Subcutaneous adipose tissue (tissue), 4 donors: ENCODE measurements around the gene TNFRSF13B. TPM values are rescaled to one million over a fixed set of nuclear protein-coding genes. Genes with fewer than 3 reads are reported as not detected.

ENCODE experiments used
- CTCF ChIP-seq: fragments of 450-650 bp; IDR thresholded peaks from one replicate; pipeline ENCODE4 v1.5.1; 2016; ENCODE audit warnings: low read depth, mild to moderate bottlenecking, control low read depth, antibody characterized with exemption, moderate library complexity
- total RNA-seq, 4 donors: library from RNA; depleted of rRNA; stranded (reverse); fragments of >200 nt; gene quantifications; one replicate each; pipeline ENCODE4 v1.1.0, GENCODE V29; 2016

TNFRSF13B gene
- total RNA-seq, 4 donors from 2014 or later = not detected

DNA sequence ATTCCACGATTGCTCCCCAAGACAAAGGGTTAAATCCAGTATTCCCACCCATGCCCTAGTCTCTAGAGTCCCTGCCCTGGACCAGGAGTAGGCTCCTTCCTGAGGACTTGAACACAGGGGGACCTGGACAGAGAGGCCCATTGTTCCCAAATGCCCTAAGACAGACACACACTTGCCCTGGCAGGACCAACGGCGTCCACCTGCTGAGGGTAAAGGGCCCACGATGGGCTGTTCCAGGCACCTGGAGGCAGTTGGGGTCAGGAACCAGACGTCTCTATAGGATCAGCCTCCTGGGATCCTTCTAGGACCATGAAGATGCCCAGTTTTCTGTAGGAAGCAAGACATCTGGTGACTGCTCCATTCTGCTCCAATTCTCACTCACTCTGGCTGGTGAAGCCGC lies 39.3 kb downstream of the TNFRSF13B start:
- no peak for TF ChIP-seq CTCF

DNA sequence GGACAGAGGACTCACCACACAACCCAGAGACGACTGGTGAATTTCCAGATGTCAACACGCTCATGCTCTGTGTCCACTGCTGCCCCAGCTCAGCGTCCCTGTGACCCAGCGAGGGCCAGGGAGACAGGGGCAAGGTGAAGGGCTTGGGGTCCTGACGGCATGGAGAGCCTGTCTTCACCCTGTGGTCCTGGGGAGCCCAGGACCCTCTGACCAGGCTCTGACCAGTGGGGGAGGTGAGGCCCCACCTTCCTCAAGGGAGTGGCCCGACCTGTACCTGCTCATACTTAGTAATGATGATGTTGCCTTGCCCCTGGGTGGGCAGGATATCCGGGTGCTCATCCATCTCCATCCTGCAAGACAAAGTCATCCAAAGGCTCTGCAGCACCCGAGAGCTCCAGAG lies 39.8 kb downstream of the TNFRSF13B start:
- TF ChIP-seq CTCF = no peak

GRCh38 chr17:16931318-16932060 lies 40.4 kb downstream of the TNFRSF13B start:
- no peak for TF ChIP-seq CTCF

- no peak for TF ChIP-seq CTCF
Measured at GRCh38 chr17:16930571-16931317, 41.2 kb downstream of the TNFRSF13B start.

GRCh38 chr17:16929757-16930520 lies 42.0 kb downstream of the TNFRSF13B start:
- no peak for TF ChIP-seq CTCF

DNA sequence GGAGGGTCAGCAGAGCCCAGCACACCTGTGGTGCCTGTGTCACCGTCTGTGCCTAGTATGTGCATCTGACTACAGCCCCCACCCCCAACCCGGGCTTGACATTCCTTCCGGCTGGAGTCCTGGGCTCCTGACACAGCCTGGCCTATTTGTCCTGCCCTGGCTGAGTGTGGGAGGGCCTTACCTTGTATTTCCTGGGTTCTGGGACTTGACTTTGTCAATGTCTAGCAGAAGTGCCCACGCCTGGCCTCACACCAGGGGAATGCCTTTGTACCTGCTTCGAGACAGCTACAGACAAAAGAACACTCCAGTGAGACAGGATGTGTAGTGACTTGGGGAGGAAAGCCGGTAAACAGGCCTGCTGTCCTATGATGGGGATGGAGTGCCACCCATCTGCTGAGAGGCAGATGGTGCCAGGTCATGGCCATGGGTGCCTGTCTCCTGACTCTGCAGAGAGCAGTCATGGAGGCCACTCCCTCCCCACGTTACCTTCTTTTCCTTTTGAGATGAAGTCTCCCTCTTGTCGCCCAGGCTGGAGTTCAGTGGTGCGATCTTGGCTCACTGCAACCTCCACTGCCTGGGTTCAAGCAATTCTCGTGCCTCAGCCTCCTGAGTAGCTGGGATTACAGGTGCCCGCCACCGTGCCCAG lies 42.8 kb downstream of the TNFRSF13B start:
- no peak for TF ChIP-seq CTCF
